CD14-positive monocyte (primary cell): ENCODE results near the gene TMEM14C. TPM values are rescaled to one million over a fixed set of nuclear protein-coding genes. Genes with fewer than 3 reads are reported as not detected.

ENCODE experiments used
- DNase-seq, 3 donors: peaks; one replicate each; pipeline ENCODE4 v3.0.0-alpha.2; 2011 to 2022
- H2AFZ ChIP-seq: 2 replicates; pipeline ENCODE4 v1.6.0; 2012; ENCODE audit warnings: mild to moderate bottlenecking, low read depth, low read length, inconsistent platforms; ENCODE audit not compliant: insufficient read depth, poor library complexity, severe bottlenecking
- H3K27ac ChIP-seq, 2 donors: 1 replicate in 1 of 2; 2 replicates in 1 of 2; pipeline ENCODE4 v1.5.1; 2012 to 2013; ENCODE audit warnings: low read length in 2 of 2, control low read depth in 1 of 2, inconsistent platforms in 1 of 2, low read depth in 1 of 2, mild to moderate bottlenecking in 1 of 2
- H3K27me3 ChIP-seq, 2 donors: one replicate each; pipeline versions ENCODE4 v1.6.0 to v1.6.1; 2011 to 2013; ENCODE audit warnings: low read length in 2 of 2; ENCODE audit not compliant: control insufficient read depth in 2 of 2, insufficient read depth in 2 of 2
- H3K36me3 ChIP-seq, 2 donors: replicated peaks in 1 of 2; 1 replicate in 1 of 2; 2 replicates in 1 of 2; pipeline versions ENCODE4 v1.5.1 to v1.6.1; 2012 to 2013; ENCODE audit warnings: low read length in 2 of 2, control low read depth in 1 of 2, inconsistent platforms in 1 of 2, mild to moderate bottlenecking in 1 of 2; ENCODE audit not compliant: insufficient read depth in 2 of 2, control insufficient read depth in 1 of 2
- H3K4me1 ChIP-seq, 2 donors: 1 replicate in 1 of 2; 2 replicates in 1 of 2; pipeline versions ENCODE4 v1.5.1 to v1.6.1; 2012 to 2013; ENCODE audit warnings: low read length in 2 of 2, control low read depth in 1 of 2, inconsistent platforms in 1 of 2, mild to moderate bottlenecking in 1 of 2, moderate library complexity in 1 of 2; ENCODE audit not compliant: insufficient read depth in 2 of 2, control insufficient read depth in 1 of 2
- H3K4me2 ChIP-seq: replicated peaks from 2 replicates; pipeline ENCODE3; 2012; ENCODE audit warnings: low read length, moderate library complexity, mild to moderate bottlenecking; ENCODE audit not compliant: poor library complexity, severe bottlenecking; ENCODE audit errors: extremely low read depth
- H3K4me3 ChIP-seq, 3 experiments: fragments of 200-600 bp in 1 of 3; sonication (generic) in 1 of 3; replicated peaks in 1 of 3; 1 replicate in 2 of 3; 2 replicates in 1 of 3; pipeline ENCODE4 v1.5.1; 2011 to 2013; ENCODE audit warnings: low read length in 3 of 3, mild to moderate bottlenecking in 3 of 3, control low read depth in 2 of 3, low read depth in 2 of 3, inconsistent platforms in 1 of 3, moderate library complexity in 1 of 3
- H3K79me2 ChIP-seq: 2 replicates; pipeline ENCODE4 v1.6.0; 2012; ENCODE audit warnings: mild to moderate bottlenecking, control low read depth, inconsistent platforms, low read length, moderate library complexity; ENCODE audit not compliant: insufficient read depth
- H3K9ac ChIP-seq: 2 replicates; pipeline ENCODE4 v1.6.0; 2017; ENCODE audit warnings: low read length, mild to moderate bottlenecking; ENCODE audit not compliant: insufficient read depth, poor library complexity, severe bottlenecking
- H3K9me3 ChIP-seq, 2 donors: replicated peaks in 1 of 2; 1 replicate in 1 of 2; 2 replicates in 1 of 2; pipeline versions ENCODE4 v1.5.1 to v1.6.1; 2012 to 2013; ENCODE audit warnings: low read length in 2 of 2, control low read depth in 1 of 2; ENCODE audit not compliant: control insufficient read depth in 1 of 2, insufficient read depth in 1 of 2
- H4K20me1 ChIP-seq: 2 replicates; pipeline ENCODE4 v1.6.0; 2012; ENCODE audit warnings: mild to moderate bottlenecking, low read length, control low read depth, moderate library complexity; ENCODE audit not compliant: insufficient read depth
- H3K27ac Mint-ChIP-seq, 7 donors: one replicate each; pipeline ENCODE4 v1.8.0; 2020; ENCODE audit warnings: mild to moderate bottlenecking in 7 of 7, mixed read lengths in 7 of 7, moderate library complexity in 6 of 7, inconsistent platforms in 2 of 7
- H3K27me3 Mint-ChIP-seq, 3 donors: one replicate each; pipeline ENCODE4 v1.8.0; 2021 to 2022; ENCODE audit warnings: low read depth in 3 of 3, mild to moderate bottlenecking in 3 of 3, mixed read lengths in 3 of 3, moderate library complexity in 3 of 3, inconsistent platforms in 1 of 3
- H3K36me3 Mint-ChIP-seq, 2 donors: one replicate each; pipeline ENCODE4 v1.8.0; 2020; ENCODE audit warnings: mixed read lengths in 2 of 2, inconsistent platforms in 1 of 2, mild to moderate bottlenecking in 1 of 2
- H3K4me1 Mint-ChIP-seq: one replicate; pipeline ENCODE4 v1.8.0; 2020; ENCODE audit warnings: mild to moderate bottlenecking, mixed read lengths
- H3K4me3 Mint-ChIP-seq, 2 donors: one replicate each; pipeline ENCODE4 v1.8.0; 2020; ENCODE audit warnings: mild to moderate bottlenecking in 2 of 2, mixed read lengths in 2 of 2, moderate library complexity in 1 of 2
- H3K9me3 Mint-ChIP-seq, 7 donors: one replicate each; pipeline ENCODE4 v1.8.0; 2020 to 2022; ENCODE audit warnings: mixed read lengths in 7 of 7, mild to moderate bottlenecking in 6 of 7, moderate library complexity in 6 of 7, inconsistent platforms in 2 of 7
- WGBS: methylation state at CpG from one replicate; pipeline ENCODE4 v1.1.5; 2013; ENCODE audit warnings: missing lambda C conversion rate; ENCODE audit not compliant: insufficient coverage; 5-methylcytosine and 5-hydroxymethylcytosine counted together
- intact Hi-C, 2 donors: fragments of 100-400 bp; cut with micrococcal nuclease; formaldehyde crosslinking; loops; one replicate each; pipeline versions ENCODE4 v1.15.0 to v1.15.1; 2023
- polyA plus RNA-seq, 3 donors: library from polyadenylated mRNA; depleted of rRNA in 1 of 3; unstranded in 2 of 3; stranded (reverse) in 1 of 3; fragments of 300-500 nt in 2 of 3; fragments of >200 nt in 1 of 3; fragmentation: Illumina TruSeq in 2 of 3; gene quantifications; 1 replicate in 2 of 3; 2 replicates in 1 of 3; pipeline ENCODE4 v1.2.3, GENCODE V29; 2012 to 2021
- small RNA-seq: library from RNA; depleted of rRNA; stranded (forward); fragments of <200 nt; gene quantifications from one replicate; pipeline ENCODE3, GENCODE V24; 2012; ENCODE audit warnings: low read depth; ENCODE audit not compliant: insufficient read length
- TF ChIP-seq, protein P1 (sequence below): fragments of 200-600 bp; IDR thresholded peaks from one replicate; pipeline ENCODE4 v1.8.0; 2022; ENCODE audit warnings: antibody characterized with exemption, mild to moderate bottlenecking

Gene TMEM14C
- polyA plus RNA-seq, 3 donors = 67.7 to 242 (median 184) TPM

DNA sequence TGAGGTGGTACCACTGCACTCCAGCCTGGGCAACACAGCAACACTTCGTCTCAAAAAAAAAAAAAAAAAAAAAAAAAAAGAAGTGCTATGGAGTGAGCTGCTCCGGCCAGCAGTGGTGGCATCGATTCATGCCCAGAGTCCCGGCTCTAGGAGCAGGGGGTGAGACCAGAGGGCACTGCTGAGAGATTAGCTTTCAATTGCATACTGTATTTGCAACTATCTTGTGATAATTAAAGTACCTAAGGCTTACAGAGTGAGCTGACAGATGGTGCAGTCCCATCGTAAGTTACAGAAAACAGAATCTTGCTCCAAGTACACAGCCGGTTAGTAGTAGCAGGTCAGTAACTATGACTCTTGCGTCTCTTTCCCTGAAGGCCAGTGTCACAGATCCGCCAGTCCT, 56.2 kb downstream of the TMEM14C start:
- WGBS = 100% methylated on average over 4 of the region's 8 CpGs

More for the DNA sequence above, 56.2 kb downstream of the TMEM14C start:
- Histone ChIP-seq H3K27me3 (no peaks in the 10 kb centered on the region), H3K4me2 (no peak overlapping the region), H4K20me1 (no peaks in the 10 kb centered on the region), H3K36me3 (peaks cover 10 to 23% of the 10 kb centered on the region in 2 donors), H3K4me1 (no peaks in the 10 kb centered on the region), H3K79me2 (no peaks in the 10 kb centered on the region), H3K4me3 (no peak overlapping the region), H3K27ac (no peak overlapping the region), H2AFZ (no peak overlapping the region), H3K9ac (no peak overlapping the region), H3K9me3 (no peaks in the 10 kb centered on the region)
- no peak overlapping the region for H3K4me3 Mint-ChIP-seq
- H3K27me3 Mint-ChIP-seq = no peaks in the 10 kb centered on the region
- no peak overlapping the region for H3K27ac Mint-ChIP-seq
- peaks cover 0 to 3% (median 0%) of the 10 kb centered on the region in 7 donors for H3K9me3 Mint-ChIP-seq
- no peaks in the 10 kb centered on the region for H3K4me1 Mint-ChIP-seq
- intact Hi-C loops = no loop called here
- peaks cover 39 to 55% of the 10 kb centered on the region in 2 donors for H3K36me3 Mint-ChIP-seq
- no peak for DNase-seq
- TF ChIP-seq, protein P1, sequence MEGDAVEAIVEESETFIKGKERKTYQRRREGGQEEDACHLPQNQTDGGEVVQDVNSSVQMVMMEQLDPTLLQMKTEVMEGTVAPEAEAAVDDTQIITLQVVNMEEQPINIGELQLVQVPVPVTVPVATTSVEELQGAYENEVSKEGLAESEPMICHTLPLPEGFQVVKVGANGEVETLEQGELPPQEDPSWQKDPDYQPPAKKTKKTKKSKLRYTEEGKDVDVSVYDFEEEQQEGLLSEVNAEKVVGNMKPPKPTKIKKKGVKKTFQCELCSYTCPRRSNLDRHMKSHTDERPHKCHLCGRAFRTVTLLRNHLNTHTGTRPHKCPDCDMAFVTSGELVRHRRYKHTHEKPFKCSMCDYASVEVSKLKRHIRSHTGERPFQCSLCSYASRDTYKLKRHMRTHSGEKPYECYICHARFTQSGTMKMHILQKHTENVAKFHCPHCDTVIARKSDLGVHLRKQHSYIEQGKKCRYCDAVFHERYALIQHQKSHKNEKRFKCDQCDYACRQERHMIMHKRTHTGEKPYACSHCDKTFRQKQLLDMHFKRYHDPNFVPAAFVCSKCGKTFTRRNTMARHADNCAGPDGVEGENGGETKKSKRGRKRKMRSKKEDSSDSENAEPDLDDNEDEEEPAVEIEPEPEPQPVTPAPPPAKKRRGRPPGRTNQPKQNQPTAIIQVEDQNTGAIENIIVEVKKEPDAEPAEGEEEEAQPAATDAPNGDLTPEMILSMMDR = no peak

Small RNA genes within 50 kb of the gene (small RNA-seq; reads per million reads assigned to genes)
- gene RF00019 (not detected), gene RNA5SP203 (not detected)

Other genes starting within 250 kb of the TMEM14C start
- 10 to 100 TPM in 1 of 3 donors, 1 to 10 TPM in 2; 3.5 to 10.0 (median 4.3) TPM for gene GCNT2, start 201.7 kb upstream of the TMEM14C start, polyA plus RNA-seq
- gene C6orf52, start 28.5 kb upstream of the TMEM14C start, polyA plus RNA-seq = 1 to 10 TPM in 1 of 3 donors, under 1 TPM in 1, not detected in 1; 0.52 to 1.9 TPM
- 10 to 100 TPM in 2 of 3 donors, 1 to 10 TPM in 1; 6.2 to 13.3 (median 11.7) TPM for gene PAK1IP1, start 28.1 kb upstream of the TMEM14C start, polyA plus RNA-seq
- gene TMEM14B, start 24.7 kb downstream of the TMEM14C start, polyA plus RNA-seq = 100 to 1,000 TPM in 2 of 3 donors, 10 to 100 TPM in 1; 38.8 to 185 (median 141) TPM
- 1 to 10 TPM in 1 of 3 donors, under 1 TPM in 2; 0.68 to 1.4 (median 0.76) TPM for gene MAK, start 115.5 kb downstream of the TMEM14C start, polyA plus RNA-seq
- gene GCM2, start 159.0 kb downstream of the TMEM14C start, polyA plus RNA-seq = not detected
- under 1 TPM in 1 of 3 donors, not detected in 2; 0.08 TPM for gene SYCP2L, start 164.0 kb downstream of the TMEM14C start, polyA plus RNA-seq